Measurements from ENCODE around the gene ACVR1C. TPM values are rescaled to one million over a fixed set of nuclear protein-coding genes. Genes with fewer than 3 reads are reported as not detected.

ACVR1C gene
- polyA plus RNA-seq (ENCODE audit: insufficient read depth in 1 of 5, insufficient read length in 5 of 5, low replicate concordance in 1 of 5) = under 1 TPM; 0.09 to 0.40 (median 0.25) TPM
- long read RNA-seq, donor 1 = 0 reads
- long read RNA-seq, donor 2 = 0 reads
- long read RNA-seq, donor 3 = 0 reads
- long read RNA-seq, donor 4 = 0 reads
- long read RNA-seq, donor 5 = 0 reads
- long read RNA-seq, donor 6 = 0 reads
- long read RNA-seq, donor 7 = 0 reads
- long read RNA-seq, donor 8 = 0 reads

GRCh38 chr2:157628477-157629415 lies at the start of gene ACVR1C:
ACVR1C (minus strand) TSS chr2:157628864; CDS start chr2:157628644, 220 bp downstream.
- peak; percentile 46 to 49 for DNase-seq

DNA sequence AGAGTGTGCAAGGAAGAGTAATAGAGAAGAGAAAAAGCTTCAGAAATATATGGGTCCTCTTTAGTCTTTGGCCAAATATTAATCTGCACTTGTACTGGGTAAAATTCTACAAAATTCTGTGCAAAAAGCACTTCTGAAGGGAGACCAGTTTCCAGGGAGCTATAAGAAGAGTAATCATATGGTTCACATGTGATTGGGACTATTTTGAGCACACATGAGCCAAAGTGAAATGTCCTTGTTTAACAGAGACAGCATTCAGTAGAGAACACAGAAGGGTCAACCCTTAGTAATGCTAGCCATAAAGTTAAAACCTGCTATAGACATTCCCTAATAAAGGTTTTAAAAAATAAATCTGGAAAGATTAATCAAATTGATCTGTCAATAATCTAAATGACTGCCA lies 49.3 kb upstream of the ACVR1C start:
- no peak for DNase-seq

GRCh38 chr2:157672129-157672528 lies 43.5 kb upstream of the ACVR1C start:
- DNase-seq = no peak

GRCh38 chr2:157662401-157662800 lies 33.7 kb upstream of the ACVR1C start:
- DNase-seq = no peak

DNA sequence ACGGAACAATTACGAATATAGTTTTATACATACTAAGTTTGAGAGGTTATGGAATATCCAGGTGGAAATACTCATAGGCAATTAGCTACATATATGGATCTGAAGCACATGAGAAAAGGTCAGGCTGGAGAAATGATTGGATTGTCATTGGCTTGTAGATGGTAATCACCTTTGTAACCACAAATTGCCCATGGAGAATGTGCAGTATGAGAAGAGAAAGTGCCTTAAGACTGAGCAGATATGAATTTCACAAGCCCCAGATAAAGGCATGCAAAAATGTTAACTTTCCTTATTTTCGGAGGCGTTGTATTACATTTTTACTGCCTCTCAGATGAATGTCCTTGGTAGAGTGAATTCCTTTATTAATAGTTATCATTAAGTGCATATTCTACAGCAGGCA lies 33.1 kb upstream of the ACVR1C start:
- DNase-seq = no peak

DNA sequence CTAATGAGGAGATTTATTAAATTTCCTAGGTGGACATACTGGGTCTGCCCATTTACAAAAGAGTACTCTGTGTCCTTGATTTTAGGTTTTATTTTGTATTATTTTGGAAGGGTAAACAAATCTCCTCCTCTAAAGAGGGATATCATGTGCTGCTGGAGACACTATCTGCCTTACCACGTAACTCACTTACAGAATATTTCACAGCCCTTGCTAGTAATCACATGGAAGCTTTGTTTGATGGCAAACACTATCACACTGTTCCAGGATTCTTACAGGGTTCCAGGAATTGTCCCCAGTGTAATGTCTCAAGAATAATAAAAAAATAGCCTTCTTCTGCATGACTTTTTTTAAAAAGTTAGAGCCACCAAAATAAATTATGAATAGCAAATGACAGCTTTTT lies 29.2 kb upstream of the ACVR1C start:
- DNase-seq = no peak

DNA sequence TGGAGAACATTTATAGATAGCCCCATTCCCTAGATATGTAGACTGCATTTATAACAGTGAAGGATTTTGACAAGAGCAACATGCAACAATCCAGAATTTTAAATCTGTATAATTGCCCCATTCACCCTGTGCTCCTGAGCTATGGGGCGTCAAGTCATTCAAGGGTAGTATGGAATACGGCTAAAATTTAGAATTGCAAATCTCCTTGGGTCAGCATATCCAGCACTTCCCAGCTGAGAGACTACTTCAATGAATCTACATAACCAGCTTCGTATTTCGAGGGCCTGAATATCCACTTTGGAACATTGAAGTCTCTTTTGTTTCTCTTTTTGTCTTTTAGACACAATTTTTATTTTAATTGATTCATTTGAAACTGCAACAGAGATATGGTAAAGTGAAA lies 28.4 kb upstream of the ACVR1C start:
- no peak for DNase-seq

- no peak for DNase-seq
Observed at GRCh38 chr2:157644776-157645175, 16.1 kb upstream of the ACVR1C start.

DNA sequence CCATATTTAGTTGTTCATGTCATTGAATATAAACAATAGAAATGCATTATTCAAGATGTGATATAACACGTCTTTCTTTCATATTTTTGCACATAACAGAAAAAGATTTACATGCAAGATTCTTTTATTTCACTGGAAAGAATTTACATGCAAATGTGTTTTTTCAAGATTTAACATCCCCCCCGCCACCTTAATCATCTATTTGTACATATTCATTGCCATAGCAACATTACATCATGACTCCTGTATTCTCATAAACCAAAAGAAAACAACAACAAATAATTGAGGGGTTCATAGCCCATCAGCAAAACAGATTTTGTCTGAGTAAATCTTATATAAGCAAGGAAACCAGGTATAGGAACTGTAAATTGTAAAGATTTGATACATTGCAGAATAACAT lies 3.2 kb upstream of the ACVR1C start:
- no peak for DNase-seq

DNA sequence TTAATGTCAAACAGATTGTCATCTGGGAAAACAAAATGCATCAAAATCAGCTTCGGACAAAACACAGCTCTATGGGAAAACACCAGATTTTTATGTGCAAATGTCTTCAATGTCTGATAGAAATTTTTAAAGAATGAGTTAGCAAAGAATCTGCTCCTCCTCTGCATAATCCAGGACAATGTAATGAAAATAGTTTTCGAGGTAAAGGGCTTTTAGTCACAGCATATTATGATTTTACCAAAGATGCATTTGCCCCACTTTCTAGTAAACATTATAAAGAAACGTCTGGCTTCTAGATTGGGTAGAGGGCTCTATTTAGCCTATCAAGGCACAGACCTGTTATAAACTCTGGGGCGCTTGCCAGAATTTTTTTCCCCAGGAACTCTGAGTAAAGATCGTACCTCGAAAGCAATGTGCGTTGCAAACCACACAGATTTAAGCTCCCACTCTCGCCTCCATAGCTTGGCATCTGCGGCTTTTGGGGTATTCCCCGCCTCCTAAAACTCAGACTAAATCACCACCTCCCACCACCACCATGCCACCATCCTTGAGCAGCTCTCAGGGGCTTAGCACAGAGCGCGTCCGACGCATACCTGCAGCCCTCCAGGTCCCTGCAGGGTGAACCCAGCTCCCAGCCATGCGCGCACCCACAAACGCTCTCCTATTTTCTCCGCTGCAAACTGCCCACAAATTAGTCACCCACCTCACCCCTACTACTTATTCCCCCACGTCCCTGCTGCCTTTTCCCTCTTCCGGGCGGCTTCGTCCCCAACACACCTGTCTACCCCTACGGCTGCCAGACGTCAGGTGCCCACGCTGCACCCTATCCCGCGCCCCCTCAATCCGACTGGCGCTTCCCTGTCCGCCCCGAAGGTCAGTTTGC lies 829 bp downstream of the ACVR1C start:
- DNase-seq = peak; percentile 3 to 4

DNA sequence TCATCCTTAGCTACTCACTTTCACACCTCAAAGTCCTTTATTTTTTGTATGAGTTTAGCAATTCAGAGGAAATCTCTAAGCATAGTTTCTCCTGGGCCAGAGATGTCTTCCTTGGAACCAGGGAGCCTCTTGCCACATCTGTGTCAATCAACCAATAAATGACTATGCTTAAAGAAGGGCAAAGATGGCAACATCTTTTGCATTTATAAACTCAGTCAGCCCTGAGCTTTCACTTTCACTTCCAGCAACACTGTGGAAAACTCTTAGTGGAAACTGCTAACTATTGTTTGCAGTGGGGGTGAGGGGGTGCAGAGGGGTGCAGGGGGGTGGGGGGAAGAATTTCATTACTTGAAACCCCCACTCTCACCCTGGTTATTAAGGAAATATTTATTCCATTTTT lies 3.4 kb downstream of the ACVR1C start:
- DNase-seq = no peak

GRCh38 chr2:157620956-157621355 lies 7.7 kb downstream of the ACVR1C start:
- DNase-seq = no peak

DNA sequence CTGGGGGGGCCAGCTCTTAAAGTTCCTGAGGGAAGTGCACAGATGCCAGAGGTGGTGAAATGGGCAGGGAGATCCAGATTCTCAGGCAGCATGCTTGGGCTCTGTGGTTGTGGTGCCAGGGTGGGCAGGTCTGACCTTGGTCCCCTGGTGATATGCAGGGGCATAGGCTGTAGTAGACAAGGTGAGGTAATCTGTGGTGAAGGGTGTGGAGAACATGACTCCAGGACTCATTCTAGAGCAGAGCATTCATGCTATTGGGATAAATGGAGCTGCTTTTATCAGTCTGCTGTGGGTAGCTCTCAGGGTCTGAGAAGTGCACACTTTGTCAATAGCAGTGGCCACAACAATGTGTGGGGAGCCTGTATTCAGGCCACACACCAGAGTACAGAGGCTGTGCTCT lies 16.9 kb downstream of the ACVR1C start:
- no peak for DNase-seq

GRCh38 chr2:157611110-157611509 lies 17.6 kb downstream of the ACVR1C start:
- DNase-seq = no peak

DNA sequence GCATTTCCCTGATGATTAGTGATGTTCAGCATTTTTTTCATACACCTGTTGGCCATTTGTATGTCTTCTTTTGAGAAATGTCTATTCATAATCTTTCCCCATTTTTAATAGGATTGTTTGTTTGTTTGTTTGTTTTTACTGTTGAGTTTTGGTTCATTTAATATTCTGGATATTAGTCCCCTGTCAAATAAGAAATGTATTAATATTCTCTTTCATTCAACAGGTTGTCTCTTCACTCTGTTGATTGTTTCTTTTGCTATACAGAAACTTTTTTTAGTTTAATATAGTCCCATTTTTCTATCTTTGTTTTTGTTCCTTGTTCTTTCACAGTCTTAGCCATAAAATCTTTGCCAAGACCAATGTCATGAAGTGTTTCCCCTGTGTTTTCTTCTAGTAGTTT lies 22.1 kb downstream of the ACVR1C start:
- DNase-seq = no peak

GRCh38 chr2:157603198-157603597 lies 25.5 kb downstream of the ACVR1C start:
- DNase-seq = no peak

DNA sequence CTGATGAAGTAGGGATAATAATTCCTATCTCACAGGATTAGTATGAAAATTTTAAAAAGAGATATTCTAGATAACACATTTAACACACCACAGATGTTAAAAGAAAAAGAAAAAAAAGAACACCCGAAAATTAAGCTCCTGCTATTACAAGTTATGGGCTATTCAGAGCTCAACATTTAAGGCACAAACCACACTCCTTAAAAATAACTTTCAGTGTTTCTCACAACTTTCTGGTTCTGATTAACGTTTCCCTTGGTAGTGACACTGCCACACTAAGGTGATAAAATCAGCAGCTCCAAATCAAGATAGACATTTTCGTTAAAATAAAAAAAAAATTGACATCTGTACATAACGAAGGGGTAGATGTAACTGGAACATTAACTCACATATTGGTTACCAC lies 26.9 kb downstream of the ACVR1C start:
- DNase-seq = no peak

DNA sequence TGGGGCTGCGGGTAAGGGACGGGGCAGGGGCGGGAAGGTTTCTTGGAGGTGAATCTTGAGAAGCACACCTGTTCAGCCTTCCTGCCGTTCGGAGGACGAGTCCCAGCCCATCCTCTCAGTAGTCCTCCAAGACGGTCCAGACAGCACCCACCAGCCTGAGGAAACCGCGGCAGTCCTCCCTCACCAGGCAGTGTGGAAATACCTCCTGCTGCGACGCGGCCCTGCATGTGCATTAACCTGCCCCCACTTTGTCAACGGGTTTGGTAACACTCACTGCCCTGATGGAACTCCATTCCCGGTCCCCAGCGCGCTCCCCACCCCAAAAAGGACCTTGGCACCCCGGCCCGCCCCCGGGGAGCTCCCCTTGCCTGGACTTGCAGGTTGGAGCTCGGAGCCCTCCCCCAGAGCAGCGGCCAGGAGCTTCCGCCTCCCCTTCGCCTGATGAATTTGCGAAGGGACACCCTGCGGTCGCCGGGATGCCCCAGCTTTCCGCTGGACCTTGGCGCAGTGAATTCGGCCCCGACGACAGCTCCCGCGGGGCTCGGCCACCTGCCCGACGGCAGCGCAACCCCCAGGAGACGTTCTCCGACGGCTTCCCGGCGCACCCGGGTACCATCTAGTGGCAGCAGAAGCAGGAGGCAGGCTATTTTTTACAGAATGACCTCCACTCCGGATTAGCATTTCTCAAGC lies 31.5 kb downstream of the ACVR1C start:
- DNase-seq = peak; percentile 10 to 21

GRCh38 chr2:157593411-157593810 lies 35.3 kb downstream of the ACVR1C start:
- no peak for DNase-seq

DNA sequence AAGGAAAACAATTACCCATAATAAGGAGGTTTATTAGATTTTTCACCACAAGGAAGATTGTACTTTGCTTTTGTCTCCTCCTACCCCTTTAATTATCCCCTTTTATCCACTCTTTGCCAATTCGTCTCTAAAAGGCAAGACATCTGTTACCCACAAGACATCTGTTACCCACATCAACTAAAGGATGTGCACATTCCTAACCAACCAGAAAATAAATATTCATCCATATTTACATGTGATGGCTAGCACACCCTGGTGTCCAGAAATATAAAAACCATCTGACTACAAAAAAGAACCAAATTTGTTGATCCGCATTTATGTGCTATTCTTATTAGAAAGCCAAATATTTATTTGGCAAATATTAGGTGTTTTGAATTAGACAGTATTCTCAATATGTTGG lies 35.7 kb downstream of the ACVR1C start:
- no peak for DNase-seq

GRCh38 chr2:157592374-157592773 lies 36.3 kb downstream of the ACVR1C start:
- no peak for DNase-seq

- DNase-seq = no peak
Observed at GRCh38 chr2:157587576-157587975, 41.1 kb downstream of the ACVR1C start.
